GM21576 (cell line): ENCODE data around the gene LIMS1.
"Not testable (repeated sequence)": the region's sequence is repeated elsewhere in the genome, so short reads cannot be mapped to it uniquely, and the experiment has no call there.

Source experiments
- ATAC-seq: cut with Tn5 transposase; IDR thresholded peaks from one replicate; pipeline ENCODE4 v1.9.1; 2021; ENCODE audit warnings: mild to moderate bottlenecking, moderate library complexity; ENCODE audit not compliant: unreplicated experiment

Gene LIMS1

DNA sequence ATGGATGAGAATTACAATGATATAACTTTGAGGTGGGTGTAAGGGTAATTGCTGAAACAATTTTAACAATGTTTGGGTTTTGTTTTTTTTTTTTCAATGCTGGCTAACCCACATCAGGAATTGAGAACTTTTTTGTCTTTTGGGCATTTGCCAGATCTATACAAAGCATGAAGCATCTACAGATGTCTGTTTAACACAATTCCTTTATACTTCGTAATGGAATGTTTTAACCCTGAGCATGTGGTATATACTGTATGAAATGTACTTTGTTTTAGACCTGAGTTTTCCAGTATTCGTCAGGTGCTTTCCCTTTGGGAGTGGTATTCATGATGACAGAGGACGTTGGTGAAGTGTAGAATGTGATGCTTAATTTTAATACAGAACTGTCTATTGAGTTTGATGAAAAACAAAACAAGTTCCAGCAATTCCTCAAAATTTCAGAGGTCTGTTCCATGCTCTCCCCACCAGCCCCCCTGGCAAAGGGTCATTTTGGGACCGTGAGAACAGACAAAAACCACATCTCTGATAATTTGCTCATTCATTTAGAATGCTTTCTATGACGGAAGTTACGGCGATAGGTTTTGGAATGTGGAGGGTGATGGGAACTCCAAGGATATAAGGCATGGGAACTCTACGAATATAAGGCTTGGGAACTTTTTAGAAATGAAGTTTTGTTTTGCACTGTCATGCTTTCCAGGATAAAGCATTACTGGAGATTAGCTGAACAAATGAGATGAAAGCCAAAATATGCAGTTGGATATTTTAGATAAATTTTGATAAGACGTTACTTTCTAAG, 14.1 kb downstream of the LIMS1 start:
- ATAC-seq: no peak

- no peak for ATAC-seq
Observed at GRCh38 chr2:108552566-108552965, 18.3 kb downstream of the LIMS1 start.

DNA sequence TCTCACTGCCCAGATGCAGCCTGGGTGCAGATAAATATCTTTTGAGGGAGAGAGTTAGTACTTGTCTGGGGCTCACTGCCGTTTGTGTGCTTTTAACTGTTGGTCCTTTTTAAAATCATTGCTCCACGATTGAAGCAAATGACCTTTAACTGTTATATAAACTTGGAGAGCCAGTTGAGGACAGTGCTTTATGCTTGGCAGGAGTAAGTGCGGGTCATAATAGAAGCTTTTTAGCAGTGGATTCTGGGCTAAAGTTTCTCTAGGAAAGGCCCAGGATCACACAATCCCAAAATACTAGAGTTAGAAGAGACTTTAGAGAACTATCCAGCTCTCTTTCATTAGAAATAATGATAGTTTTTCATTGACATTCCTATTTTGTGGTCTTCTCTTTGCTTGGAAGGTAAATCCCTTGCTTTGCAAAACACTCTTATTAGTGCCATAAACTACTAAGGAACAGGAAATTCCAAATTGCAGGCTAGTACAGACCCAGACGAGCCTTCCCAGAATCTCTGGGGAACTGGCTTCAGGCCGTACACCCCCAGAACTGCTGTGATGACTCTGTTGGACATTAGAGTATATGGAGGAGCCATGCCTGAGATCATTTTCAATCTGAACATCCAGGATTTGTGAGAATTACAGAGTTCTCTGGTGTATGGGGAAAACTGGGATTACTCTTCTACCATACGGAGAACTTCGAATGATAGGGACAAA, 19.1 kb downstream of the LIMS1 start:
- ATAC-seq: no peak

- ATAC-seq: no peak
Observed at GRCh38 chr2:108554528-108554927, 20.3 kb downstream of the LIMS1 start.

GRCh38 chr2:108555572-108555971, 21.3 kb downstream of the LIMS1 start:
- no peak for ATAC-seq

- not testable (repeated sequence) for ATAC-seq
Observed at GRCh38 chr2:108556581-108556980, 22.3 kb downstream of the LIMS1 start.

GRCh38 chr2:108560241-108560811, 26.1 kb downstream of the LIMS1 start:
- ATAC-seq: no peak

DNA sequence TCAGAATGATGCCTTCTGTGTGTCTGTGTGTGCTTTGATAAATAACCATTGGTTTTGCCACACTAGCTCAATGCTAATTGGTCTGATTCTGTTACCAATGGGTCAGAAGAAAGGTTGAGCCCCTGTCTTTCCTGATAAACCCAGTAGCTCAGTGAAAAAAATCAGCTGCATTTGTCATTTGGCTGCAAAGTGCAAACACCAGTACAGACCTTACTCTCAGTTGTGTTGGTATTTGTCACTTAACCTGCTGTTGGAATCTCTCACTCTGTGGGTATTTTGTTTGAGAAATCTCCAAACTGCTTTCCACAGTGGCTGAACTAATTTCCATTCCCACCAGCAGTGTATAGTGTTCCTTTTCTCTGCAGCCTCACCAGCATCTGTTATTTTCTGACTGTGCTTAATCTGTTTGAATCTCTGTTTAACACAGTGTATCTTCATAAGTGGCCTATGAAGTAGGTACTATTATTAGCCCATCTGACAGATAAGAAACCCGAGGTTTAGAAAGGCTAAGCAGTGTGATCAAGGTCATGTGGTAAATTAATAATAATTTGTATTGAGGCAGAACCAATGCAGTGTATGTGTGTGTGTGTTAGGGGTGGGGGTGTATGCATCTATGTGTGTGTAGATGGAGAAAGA, 26.7 kb downstream of the LIMS1 start:
- ATAC-seq: no peak

GRCh38 chr2:108562274-108562673, 28.0 kb downstream of the LIMS1 start:
- ATAC-seq: no peak

DNA sequence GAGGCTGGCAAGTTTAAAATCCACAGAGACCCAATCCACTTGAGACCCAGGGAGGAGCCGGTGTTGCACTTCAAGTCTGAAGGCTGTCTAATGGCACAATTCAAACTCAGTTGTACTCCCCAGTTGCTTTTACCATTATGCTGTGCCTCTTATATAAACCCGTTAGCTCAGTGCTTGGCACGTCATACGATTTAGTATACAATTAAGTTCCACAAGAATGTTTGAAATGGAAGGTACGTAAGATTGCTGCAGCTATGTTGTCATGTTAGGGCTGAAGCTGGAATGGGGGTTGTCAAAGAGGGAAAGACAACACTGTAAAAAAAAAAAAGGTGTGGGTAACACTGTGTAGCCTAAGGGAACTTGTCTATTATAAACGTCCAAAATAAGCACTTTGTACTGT, 30.2 kb downstream of the LIMS1 start:
- ATAC-seq: no peak

GRCh38 chr2:108565778-108566375, 31.6 kb downstream of the LIMS1 start:
- ATAC-seq: peak; percentile 71

DNA sequence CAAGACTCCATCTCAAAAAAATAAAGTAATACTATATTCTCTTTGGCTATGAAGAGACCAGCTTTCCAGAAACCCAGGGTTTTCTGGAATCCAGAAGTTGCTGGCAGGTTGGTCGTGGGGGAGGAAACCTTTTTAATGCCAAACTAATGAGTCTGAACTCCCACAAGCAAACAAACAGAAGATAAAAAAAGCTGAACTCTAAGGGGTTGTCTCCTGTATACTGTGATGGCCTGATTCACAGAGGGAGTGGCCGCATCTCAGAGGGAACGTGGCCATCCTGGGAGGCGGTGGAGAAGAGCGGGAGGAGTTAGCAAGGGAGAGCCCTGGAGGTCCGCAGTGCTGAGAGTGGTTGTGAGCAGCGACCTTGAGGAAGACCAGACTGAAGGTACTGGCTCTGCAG, 36.1 kb downstream of the LIMS1 start:
- no peak for ATAC-seq

- ATAC-seq: no peak
Observed at GRCh38 chr2:108571286-108571685, 37.0 kb downstream of the LIMS1 start.

- ATAC-seq: no peak
Observed at GRCh38 chr2:108573061-108573460, 38.8 kb downstream of the LIMS1 start.

- no peak for ATAC-seq
Observed at GRCh38 chr2:108574332-108574731, 40.1 kb downstream of the LIMS1 start.

- peak; percentile 77 for ATAC-seq
Observed at GRCh38 chr2:108575132-108575966, 41.1 kb downstream of the LIMS1 start.

DNA sequence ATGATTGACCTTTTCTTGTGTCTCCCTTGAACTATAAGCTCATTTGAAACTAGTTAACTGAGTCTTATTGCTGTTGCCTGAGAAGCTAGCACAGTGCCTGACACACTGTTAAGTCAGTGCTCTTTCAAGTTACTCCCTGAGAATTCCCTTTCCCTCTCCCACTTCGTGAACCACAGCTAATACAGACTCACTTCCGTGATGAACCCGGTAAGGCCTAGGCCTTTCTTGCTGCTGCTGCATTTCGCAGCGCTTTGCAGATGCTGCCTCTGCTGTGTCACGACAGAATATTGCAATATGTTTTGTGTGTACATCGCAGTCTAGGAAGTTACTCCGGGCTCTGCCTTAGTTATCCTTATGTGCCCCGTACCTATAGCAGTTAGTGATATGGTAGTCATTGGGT, 42.8 kb downstream of the LIMS1 start:
- ATAC-seq: no peak

GRCh38 chr2:108579623-108580022, 45.4 kb downstream of the LIMS1 start:
- ATAC-seq: no peak

DNA sequence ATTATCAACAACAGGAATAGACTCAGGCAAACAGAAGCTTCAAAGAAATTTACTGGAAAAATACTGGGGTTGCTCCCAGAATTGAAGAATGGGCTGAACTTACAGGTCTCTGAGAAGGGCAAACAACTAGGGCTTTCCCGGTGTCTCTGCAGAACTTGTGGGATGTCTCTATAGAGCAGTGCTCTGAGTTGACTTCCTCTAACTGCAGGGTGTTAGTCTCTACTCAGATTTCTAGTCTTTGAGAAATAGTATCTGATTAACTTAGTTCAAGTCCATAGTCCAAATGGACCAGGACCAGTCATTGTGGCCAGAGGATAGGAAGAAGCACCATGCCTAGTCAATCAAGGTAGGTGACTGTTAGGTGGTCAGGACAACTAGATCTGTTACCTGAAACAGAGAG, 45.8 kb downstream of the LIMS1 start:
- no peak for ATAC-seq

DNA sequence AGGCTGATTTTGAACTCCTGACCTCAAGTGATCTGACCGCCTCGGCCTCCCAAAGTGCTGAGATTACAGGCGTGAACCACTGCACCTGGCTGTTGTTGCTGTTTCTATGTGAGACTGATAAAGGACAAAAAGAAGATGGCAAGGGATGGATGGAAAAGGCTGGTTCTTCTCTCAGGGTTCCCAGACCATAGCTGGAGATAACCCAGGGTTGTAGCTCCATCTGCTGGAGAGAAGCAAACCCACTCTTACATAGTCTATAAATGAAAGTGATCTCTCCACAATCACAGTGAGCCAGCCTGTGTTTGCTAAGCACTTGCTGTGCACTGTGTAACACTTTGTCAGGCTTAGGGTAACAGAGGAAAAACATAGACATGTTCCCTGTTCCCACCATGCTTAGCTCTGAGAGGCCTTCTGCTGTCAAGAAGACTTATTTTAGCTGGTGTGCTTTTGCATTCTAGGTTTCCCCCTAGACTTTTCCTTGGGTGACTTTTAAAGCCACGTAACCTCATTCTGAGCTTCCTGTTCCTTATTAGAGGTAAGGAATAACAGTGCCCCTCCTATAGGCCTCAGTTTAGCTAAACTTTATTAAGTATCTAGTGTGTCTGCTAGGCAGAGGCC, 49.7 kb downstream of the LIMS1 start:
- ATAC-seq: peak; percentile 81
